ENCODE measurements around the gene BCAS3.
"Not testable (repeated sequence)": the region's sequence is repeated elsewhere in the genome, so short reads cannot be mapped to it uniquely, and the experiment has no call there.

The BCAS3 gene

GRCh38 chr17:60665602-60666001, 12.0 kb upstream of the BCAS3 start:
- TF ChIP-seq CTCF (IDR thresholded peaks at IDR 0.05; ENCODE audit: poor library complexity, severe bottlenecking) = no peak
- no peak for DNase-seq (ENCODE audit: low spot score)
- peaks cover 12% of the 10 kb centered on the region; the same call in 1 of the 2 replicates for H3K36me3 ChIP-seq (ENCODE audit: low read depth)
- H3K27me3 ChIP-seq (ENCODE audit: insufficient read depth, poor library complexity, severe bottlenecking) = no peaks in the 10 kb centered on the region
- no peak overlapping the region for H3K27ac ChIP-seq (ENCODE audit: poor library complexity, severe bottlenecking)
- H3K4me3 ChIP-seq (ENCODE audit: severe bottlenecking) = no peak overlapping the region
- H3K4me1 ChIP-seq (ENCODE audit: insufficient read depth, poor library complexity, severe bottlenecking) = no peaks in the 10 kb centered on the region
- ATAC-seq (ENCODE audit: low read depth) = no peak
- H3K9me3 ChIP-seq (ENCODE audit: severe bottlenecking) = no peaks in the 10 kb centered on the region

- H3K4me3 ChIP-seq (ENCODE audit: severe bottlenecking); DNase-seq (ENCODE audit: low spot score); H3K27me3 ChIP-seq (ENCODE audit: insufficient read depth, poor library complexity, severe bottlenecking); H3K4me1 ChIP-seq (ENCODE audit: insufficient read depth, poor library complexity, severe bottlenecking); H3K9me3 ChIP-seq (ENCODE audit: severe bottlenecking); ATAC-seq (ENCODE audit: low read depth); H3K27ac ChIP-seq (ENCODE audit: poor library complexity, severe bottlenecking); H3K36me3 ChIP-seq (ENCODE audit: low read depth): not testable (repeated sequence)
These were observed 8.9 kb upstream of the BCAS3 start for GRCh38 chr17:60668741-60669140.

GRCh38 chr17:60671482-60671881, 6.2 kb upstream of the BCAS3 start:
- no peak for ATAC-seq (ENCODE audit: low read depth)
- DNase-seq (ENCODE audit: low spot score) = no peak
- Histone ChIP-seq H3K27ac (ENCODE audit: poor library complexity, severe bottlenecking) (no peak overlapping the region), H3K27me3 (ENCODE audit: insufficient read depth, poor library complexity, severe bottlenecking) (no peaks in the 10 kb centered on the region), H3K36me3 (ENCODE audit: low read depth) (no peaks in the 10 kb centered on the region), H3K4me1 (ENCODE audit: insufficient read depth, poor library complexity, severe bottlenecking) (no peaks in the 10 kb centered on the region), H3K9me3 (ENCODE audit: severe bottlenecking) (no peaks in the 10 kb centered on the region), H3K4me3 (ENCODE audit: severe bottlenecking) (no peak overlapping the region)
- no peak for TF ChIP-seq CTCF (IDR thresholded peaks at IDR 0.05; ENCODE audit: poor library complexity, severe bottlenecking)

GRCh38 chr17:60674637-60675036, 3.0 kb upstream of the BCAS3 start:
- H3K4me1 ChIP-seq (ENCODE audit: insufficient read depth, poor library complexity, severe bottlenecking); H3K9me3 ChIP-seq (ENCODE audit: severe bottlenecking); H3K4me3 ChIP-seq (ENCODE audit: severe bottlenecking); H3K36me3 ChIP-seq (ENCODE audit: low read depth); ATAC-seq (ENCODE audit: low read depth); H3K27ac ChIP-seq (ENCODE audit: poor library complexity, severe bottlenecking); DNase-seq (ENCODE audit: low spot score); H3K27me3 ChIP-seq (ENCODE audit: insufficient read depth, poor library complexity, severe bottlenecking): not testable (repeated sequence)

- Histone ChIP-seq H3K9me3 (ENCODE audit: severe bottlenecking) (no peaks in the 10 kb centered on the region), H3K27ac (ENCODE audit: poor library complexity, severe bottlenecking) (no peak overlapping the region), H3K4me3 (ENCODE audit: severe bottlenecking) (no peak overlapping the region), H3K36me3 (ENCODE audit: low read depth) (no peaks in the 10 kb centered on the region), H3K4me1 (ENCODE audit: insufficient read depth, poor library complexity, severe bottlenecking) (no peaks in the 10 kb centered on the region), H3K27me3 (ENCODE audit: insufficient read depth, poor library complexity, severe bottlenecking) (no peaks in the 10 kb centered on the region)
- ATAC-seq (ENCODE audit: low read depth) (no peak), DNase-seq (ENCODE audit: low spot score) (no peak)
- no peak for TF ChIP-seq CTCF (IDR thresholded peaks at IDR 0.05; ENCODE audit: poor library complexity, severe bottlenecking)
These were observed 1.7 kb upstream of the BCAS3 start for GRCh38 chr17:60675997-60676396.

- no peak for TF ChIP-seq CTCF (IDR thresholded peaks at IDR 0.05; ENCODE audit: poor library complexity, severe bottlenecking)
- no peak overlapping the region for H3K27ac ChIP-seq (ENCODE audit: poor library complexity, severe bottlenecking)
- ATAC-seq (ENCODE audit: low read depth) (no peak), DNase-seq (ENCODE audit: low spot score) (no peak)
- H3K4me3 ChIP-seq (ENCODE audit: severe bottlenecking) = peak overlapping the region; percentile 51
- no peaks in the 10 kb centered on the region for H3K9me3 ChIP-seq (ENCODE audit: severe bottlenecking)
- H3K36me3 ChIP-seq (ENCODE audit: low read depth) = no peaks in the 10 kb centered on the region
- H3K27me3 ChIP-seq (ENCODE audit: insufficient read depth, poor library complexity, severe bottlenecking) = no peaks in the 10 kb centered on the region
- H3K4me1 ChIP-seq (ENCODE audit: insufficient read depth, poor library complexity, severe bottlenecking) = no peaks in the 10 kb centered on the region
These were observed 818 bp upstream of the BCAS3 start for GRCh38 chr17:60676758-60677307.

All from RWPE2 (cell line).